ENCODE measurements around the gene TMEM62.

TMEM62 gene

GRCh38 chr15:43226436-43227305, 93.3 kb downstream of the TMEM62 start:
- no peak overlapping the region for H3K4me3 ChIP-seq (ENCODE audit: low read depth, low read length)
- TF ChIP-seq, protein P1, sequence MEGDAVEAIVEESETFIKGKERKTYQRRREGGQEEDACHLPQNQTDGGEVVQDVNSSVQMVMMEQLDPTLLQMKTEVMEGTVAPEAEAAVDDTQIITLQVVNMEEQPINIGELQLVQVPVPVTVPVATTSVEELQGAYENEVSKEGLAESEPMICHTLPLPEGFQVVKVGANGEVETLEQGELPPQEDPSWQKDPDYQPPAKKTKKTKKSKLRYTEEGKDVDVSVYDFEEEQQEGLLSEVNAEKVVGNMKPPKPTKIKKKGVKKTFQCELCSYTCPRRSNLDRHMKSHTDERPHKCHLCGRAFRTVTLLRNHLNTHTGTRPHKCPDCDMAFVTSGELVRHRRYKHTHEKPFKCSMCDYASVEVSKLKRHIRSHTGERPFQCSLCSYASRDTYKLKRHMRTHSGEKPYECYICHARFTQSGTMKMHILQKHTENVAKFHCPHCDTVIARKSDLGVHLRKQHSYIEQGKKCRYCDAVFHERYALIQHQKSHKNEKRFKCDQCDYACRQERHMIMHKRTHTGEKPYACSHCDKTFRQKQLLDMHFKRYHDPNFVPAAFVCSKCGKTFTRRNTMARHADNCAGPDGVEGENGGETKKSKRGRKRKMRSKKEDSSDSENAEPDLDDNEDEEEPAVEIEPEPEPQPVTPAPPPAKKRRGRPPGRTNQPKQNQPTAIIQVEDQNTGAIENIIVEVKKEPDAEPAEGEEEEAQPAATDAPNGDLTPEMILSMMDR (IDR thresholded peaks at IDR 0.05; ENCODE audit: low read depth, low read length) = no peak

GRCh38 chr15:43229977-43230376, 96.6 kb downstream of the TMEM62 start:
- no peak overlapping the region for H3K4me3 ChIP-seq (ENCODE audit: low read depth, low read length)
- TF ChIP-seq, protein P1 (IDR thresholded peaks at IDR 0.05; ENCODE audit: low read depth, low read length) = no peak

DNA sequence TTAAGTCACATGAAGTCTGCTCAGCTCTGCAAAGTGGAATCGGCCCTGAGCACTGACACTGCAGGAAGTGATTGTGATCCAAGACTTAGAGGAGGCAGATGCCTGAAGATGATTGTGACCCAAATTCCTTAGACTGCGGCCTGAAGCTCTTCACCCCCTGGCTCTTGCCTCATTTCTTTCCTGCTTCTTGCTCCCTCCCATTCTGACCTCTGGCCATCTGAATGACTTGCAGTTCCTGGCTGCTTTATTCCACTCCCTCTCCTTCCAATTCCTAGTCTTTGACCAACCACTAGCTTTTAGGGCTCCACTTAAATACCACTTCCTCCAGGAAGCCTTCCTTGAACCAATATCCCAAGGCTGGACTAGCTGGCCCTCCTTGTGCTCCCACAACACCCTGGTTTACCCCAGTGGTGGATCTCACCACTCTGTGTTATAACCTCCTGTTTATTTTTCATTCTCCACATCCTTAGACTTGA, 97.3 kb downstream of the TMEM62 start:
- TF ChIP-seq, protein P1 (IDR thresholded peaks at IDR 0.05; ENCODE audit: low read depth, low read length) = no peak

GRCh38 chr15:43232289-43232874, 99.0 kb downstream of the TMEM62 start:
- H3K4me3 ChIP-seq (ENCODE audit: low read depth, low read length) = no peak overlapping the region
- TF ChIP-seq, protein P1 (IDR thresholded peaks at IDR 0.05; ENCODE audit: low read depth, low read length) = no peak

More for the DNA sequence above, 97.3 kb downstream of the TMEM62 start:
- H3K4me3 ChIP-seq (ENCODE audit: low read depth, low read length) = no peak overlapping the region
